ENCODE results near the gene TTC5. TPM values are rescaled to one million over a fixed set of nuclear protein-coding genes. Genes with fewer than 3 reads are reported as not detected.

Gene TTC5
- total RNA-seq, 3 donors from 2014 or later: 10.1 to 21.0 (median 16.2) TPM

DNA sequence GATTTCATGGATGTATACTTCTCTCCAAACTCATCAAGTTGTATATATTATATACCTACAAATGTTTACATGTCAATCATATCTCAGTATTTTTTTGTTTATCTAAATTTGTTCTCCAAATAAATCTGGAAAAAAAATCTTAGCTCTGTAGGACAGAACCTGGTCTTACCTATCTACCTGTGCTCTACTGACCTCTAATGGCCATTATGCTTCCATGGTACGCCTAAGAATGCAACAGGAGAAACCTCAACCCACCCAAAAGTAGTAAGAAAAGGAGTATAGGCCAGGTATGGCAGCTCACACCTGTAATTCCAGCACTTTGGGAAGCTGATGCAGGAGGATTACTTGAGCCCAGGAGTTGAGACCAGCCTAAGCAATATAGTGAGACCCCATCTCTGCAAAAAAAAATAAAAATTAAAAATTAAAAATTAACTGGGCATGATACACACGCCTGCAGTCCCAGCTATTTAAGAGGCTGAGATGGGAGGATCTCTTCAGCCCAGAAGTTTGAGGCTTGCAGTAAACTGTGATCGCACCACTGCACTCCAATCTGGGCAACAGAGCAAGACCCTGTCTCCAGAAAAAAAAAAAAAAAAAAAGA is 58.0 kb downstream of the TTC5 start:
- no peak for TF ChIP-seq POLR2A (IDR thresholded peaks at IDR 0.05)
- TF ChIP-seq, protein P1, sequence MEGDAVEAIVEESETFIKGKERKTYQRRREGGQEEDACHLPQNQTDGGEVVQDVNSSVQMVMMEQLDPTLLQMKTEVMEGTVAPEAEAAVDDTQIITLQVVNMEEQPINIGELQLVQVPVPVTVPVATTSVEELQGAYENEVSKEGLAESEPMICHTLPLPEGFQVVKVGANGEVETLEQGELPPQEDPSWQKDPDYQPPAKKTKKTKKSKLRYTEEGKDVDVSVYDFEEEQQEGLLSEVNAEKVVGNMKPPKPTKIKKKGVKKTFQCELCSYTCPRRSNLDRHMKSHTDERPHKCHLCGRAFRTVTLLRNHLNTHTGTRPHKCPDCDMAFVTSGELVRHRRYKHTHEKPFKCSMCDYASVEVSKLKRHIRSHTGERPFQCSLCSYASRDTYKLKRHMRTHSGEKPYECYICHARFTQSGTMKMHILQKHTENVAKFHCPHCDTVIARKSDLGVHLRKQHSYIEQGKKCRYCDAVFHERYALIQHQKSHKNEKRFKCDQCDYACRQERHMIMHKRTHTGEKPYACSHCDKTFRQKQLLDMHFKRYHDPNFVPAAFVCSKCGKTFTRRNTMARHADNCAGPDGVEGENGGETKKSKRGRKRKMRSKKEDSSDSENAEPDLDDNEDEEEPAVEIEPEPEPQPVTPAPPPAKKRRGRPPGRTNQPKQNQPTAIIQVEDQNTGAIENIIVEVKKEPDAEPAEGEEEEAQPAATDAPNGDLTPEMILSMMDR (IDR thresholded peaks at IDR 0.05): no peak
- no peak for TF ChIP-seq POLR2AphosphoS5 (IDR thresholded peaks at IDR 0.05)
- Histone ChIP-seq H3K4me1 (no peaks in the 10 kb centered on the region), H3K27me3 (no peaks in the 10 kb centered on the region), H3K4me3 (no peak overlapping the region), H3K36me3 (no peaks in the 10 kb centered on the region), H3K9me3 (peaks cover 5 to 12% of the 10 kb centered on the region in 2 donors), H3K27ac (no peak overlapping the region)
- DNase-seq (ENCODE audit: low spot score in 2 of 2): no peak
- intact Hi-C loops (cut with DNase I; ENCODE audit: low total_unique reads): no loop called here

Other genes with a start within 250 kb of the TTC5 start
- gene OR4L1, start 245.9 kb downstream of the TTC5 start, total RNA-seq: not detected
- not detected for gene OR4K17, start 195.2 kb downstream of the TTC5 start, total RNA-seq
- not detected for gene OR4N5, start 167.1 kb downstream of the TTC5 start, total RNA-seq
- not detected for gene OR11G2, start 115.1 kb downstream of the TTC5 start, total RNA-seq
- gene OR11H6, start 82.2 kb downstream of the TTC5 start, total RNA-seq: not detected
- not detected for gene OR11H7, start 77.0 kb downstream of the TTC5 start, total RNA-seq
- gene OR11H4, start 66.7 kb downstream of the TTC5 start, total RNA-seq: not detected
- gene CCNB1IP1, start 27.3 kb upstream of the TTC5 start, total RNA-seq: 10 to 100 TPM; 65.8 to 78.3 (median 65.9) TPM
- 10 to 100 TPM; 14.7 to 20.0 (median 17.9) TPM for gene PARP2, start 37.7 kb upstream of the TTC5 start, total RNA-seq
- 10 to 100 TPM; 21.3 to 34.5 (median 27.2) TPM for gene TEP1, start 107.5 kb upstream of the TTC5 start, total RNA-seq
- under 1 TPM; 0.29 to 0.64 (median 0.33) TPM for gene KLHL33, start 130.2 kb upstream of the TTC5 start, total RNA-seq
- gene OSGEP, start 148.9 kb upstream of the TTC5 start, total RNA-seq: 10 to 100 TPM; 38.1 to 66.9 (median 57.5) TPM
- 100 to 1,000 TPM; 129 to 165 (median 150) TPM for gene APEX1, start 149.3 kb upstream of the TTC5 start, total RNA-seq
- 10 to 100 TPM; 23.6 to 34.1 (median 29.9) TPM for gene PIP4P1, start 155.5 kb upstream of the TTC5 start, total RNA-seq
- gene PNP, start 163.5 kb upstream of the TTC5 start, total RNA-seq: 10 to 100 TPM; 26.4 to 60.0 (median 38.8) TPM
- not detected for gene RNASE10, start 199.6 kb upstream of the TTC5 start, total RNA-seq

Data from breast epithelium (tissue), 4 donors.